H1 (cell line): ENCODE data around the gene IGLL1. TPM values are rescaled to one million over a fixed set of nuclear protein-coding genes. Genes with fewer than 3 reads are reported as not detected.

Source experiments
- CTCF ChIA-PET: fragments of 300-600 bp; sonication (Branson Sonifier 250); formaldehyde crosslinking; loops from one replicate; lab custom pipeline; 2021; ENCODE audit not compliant: partially characterized antibody; lab: Charles Lee
- POLR2A ChIA-PET: fragments of 300-600 bp; sonication (Branson Sonifier 250); formaldehyde crosslinking; loops from one replicate; lab custom pipeline; 2021; ENCODE audit warnings: inconsistent platforms; ENCODE audit not compliant: partially characterized antibody; lab: Charles Lee
- DNase-seq, 2 experiments: peaks; one replicate each; pipeline versions ENCODE4 v3.0.0 to v3.0.0-alpha.2; 2010 to 2022; ENCODE audit warnings: low spot score in 2 of 2, low read depth in 1 of 2, mixed read lengths in 1 of 2
- FAIRE-seq: peaks from 2 replicates; lab custom pipeline; 2011; peaks lifted over from hg19 to GRCh38; lab: Jason Lieb, UNC
- H2AFZ ChIP-seq: 2 replicates; pipeline ENCODE4 v1.8.1; 2012; ENCODE audit warnings: low read length, inconsistent platforms
- H2AK5ac ChIP-seq: 2 replicates; pipeline ENCODE4 v1.6.1; 2013; ENCODE audit warnings: low read depth, low read length
- H2BK120ac ChIP-seq: replicated peaks from 2 replicates; pipeline ENCODE3; 2013; ENCODE audit warnings: low read depth, low read length, inconsistent platforms
- H2BK12ac ChIP-seq: 2 replicates; pipeline ENCODE4 v1.6.1; 2013; ENCODE audit warnings: low read depth, low read length
- H2BK15ac ChIP-seq: 2 replicates; pipeline ENCODE4 v1.6.1; 2013; ENCODE audit warnings: low read length
- H2BK20ac ChIP-seq: 2 replicates; pipeline ENCODE4 v1.6.1; 2013; ENCODE audit warnings: low read length
- H2BK5ac ChIP-seq: 2 replicates; pipeline ENCODE4 v1.6.1; 2013; ENCODE audit warnings: low read depth, low read length
- H3K14ac ChIP-seq: 2 replicates; pipeline ENCODE4 v1.6.1; 2013; ENCODE audit warnings: inconsistent platforms; ENCODE audit not compliant: insufficient read length
- H3K18ac ChIP-seq: 2 replicates; pipeline ENCODE4 v1.6.1; 2013; ENCODE audit warnings: low read length; ENCODE audit errors: extremely low read depth
- H3K23ac ChIP-seq: 2 replicates; pipeline ENCODE4 v1.6.1; 2013; ENCODE audit warnings: inconsistent platforms; ENCODE audit not compliant: insufficient read length
- H3K23me2 ChIP-seq: 2 replicates; pipeline ENCODE4 v1.6.1; 2013; ENCODE audit warnings: low read depth, low read length
- H3K27ac ChIP-seq: 2 replicates; pipeline ENCODE4 v1.6.1; 2011; ENCODE audit warnings: low read depth, low read length, inconsistent platforms
- H3K27me3 ChIP-seq, 4 experiments: replicated peaks in 1 of 4; 1 replicate in 1 of 4; 2 replicates in 3 of 4; pipeline versions ENCODE4 v1.6.1 to v1.8.1; 2011 to 2013; ENCODE audit warnings: low read length in 3 of 4, mild to moderate bottlenecking in 3 of 4, inconsistent platforms in 2 of 4, mixed read lengths in 2 of 4, moderate library complexity in 1 of 4; ENCODE audit not compliant: control insufficient read depth in 3 of 4, insufficient read depth in 3 of 4; ENCODE audit errors: extremely low read depth in 1 of 4
- H3K36me3 ChIP-seq, 4 experiments: 2 replicates each; pipeline versions ENCODE4 v1.6.1 to v1.8.1; 2011 to 2013; ENCODE audit warnings: mild to moderate bottlenecking in 4 of 4, low read length in 3 of 4, moderate library complexity in 2 of 4, control low read depth in 1 of 4, inconsistent platforms in 1 of 4; ENCODE audit not compliant: insufficient read depth in 4 of 4, control insufficient read depth in 2 of 4
- H3K4ac ChIP-seq: replicated peaks from 2 replicates; pipeline ENCODE3; 2013; ENCODE audit warnings: low read length, low read depth, mixed read lengths, inconsistent platforms; ENCODE audit not compliant: insufficient read length
- H3K4me1 ChIP-seq, 4 experiments: replicated peaks in 1 of 4; 1 replicate in 1 of 4; 2 replicates in 3 of 4; pipeline versions ENCODE4 v1.6.1 to v1.8.1; 2011 to 2013; ENCODE audit warnings: low read length in 3 of 4, inconsistent platforms in 2 of 4, mixed read lengths in 1 of 4; ENCODE audit not compliant: insufficient read depth in 4 of 4, control insufficient read depth in 3 of 4
- H3K4me2 ChIP-seq, 2 experiments: 2 replicates each; pipeline versions ENCODE4 v1.6.1 to v1.8.1; 2011 to 2013; ENCODE audit warnings: low read depth in 2 of 2, low read length in 2 of 2, control low read depth in 1 of 2, inconsistent platforms in 1 of 2, mild to moderate bottlenecking in 1 of 2; ENCODE audit not compliant: insufficient read depth in 1 of 2
- H3K4me3 ChIP-seq, 4 experiments: fragments of 200-600, 300-600 bp in 1 of 4; sonication (generic), shearing (Covaris generic), sonication (Bioruptor Twin) in 1 of 4; 2 replicates each; pipeline versions ENCODE4 v1.5.1 to v1.8.1; 2011 to 2016; ENCODE audit warnings: low read length in 4 of 4, low read depth in 3 of 4, control low read depth in 2 of 4, inconsistent platforms in 2 of 4, mild to moderate bottlenecking in 2 of 4, mixed read lengths in 1 of 4, moderate library complexity in 1 of 4; ENCODE audit not compliant: insufficient read depth in 2 of 4; ENCODE audit errors: extremely low read depth in 1 of 4
- H3K56ac ChIP-seq: replicated peaks from 2 replicates; pipeline ENCODE3; 2013; ENCODE audit warnings: low read depth, mild to moderate bottlenecking, mixed read lengths, low read length, inconsistent platforms; ENCODE audit not compliant: insufficient read length
- H3K79me1 ChIP-seq: 2 replicates; pipeline ENCODE4 v1.6.1; 2013; ENCODE audit warnings: low read depth, low read length, control low read depth
- H3K79me2 ChIP-seq, 2 experiments: 2 replicates each; pipeline versions ENCODE4 v1.6.1 to v1.8.1; 2012 to 2013; ENCODE audit warnings: low read length in 2 of 2, mild to moderate bottlenecking in 2 of 2, inconsistent platforms in 1 of 2; ENCODE audit not compliant: insufficient read depth in 2 of 2, control insufficient read depth in 1 of 2
- H3K9ac ChIP-seq, 4 experiments: replicated peaks in 1 of 4; 1 replicate in 1 of 4; 2 replicates in 3 of 4; pipeline versions ENCODE4 v1.6.1 to v1.8.1; 2011 to 2013; ENCODE audit warnings: low read depth in 3 of 4, low read length in 3 of 4, control low read depth in 2 of 4, mild to moderate bottlenecking in 2 of 4, moderate library complexity in 2 of 4, inconsistent platforms in 1 of 4; ENCODE audit errors: extremely low read depth in 1 of 4
- H3K9me3 ChIP-seq, 2 experiments: 2 replicates each; pipeline versions ENCODE4 v1.6.1 to v1.8.1; 2012 to 2013; ENCODE audit warnings: mild to moderate bottlenecking in 2 of 2, moderate library complexity in 2 of 2, control low read depth in 1 of 2, inconsistent platforms in 1 of 2, low read depth in 1 of 2, low read length in 1 of 2, mixed read lengths in 1 of 2; ENCODE audit not compliant: insufficient read depth in 2 of 2
- H4K20me1 ChIP-seq, 2 experiments: replicated peaks in 1 of 2; 2 replicates each; pipeline versions ENCODE3 to v1.8.1; 2011 to 2013; ENCODE audit warnings: inconsistent platforms in 2 of 2, low read length in 2 of 2, mild to moderate bottlenecking in 1 of 2; ENCODE audit not compliant: insufficient read depth in 2 of 2, control insufficient read depth in 1 of 2
- H4K5ac ChIP-seq: 2 replicates; pipeline ENCODE4 v1.6.1; 2013; ENCODE audit warnings: low read length, low read depth, mixed read lengths, inconsistent platforms; ENCODE audit not compliant: insufficient read length
- H4K8ac ChIP-seq: 2 replicates; pipeline ENCODE4 v1.8.0; 2013; ENCODE audit warnings: mild to moderate bottlenecking, moderate library complexity, low read length, inconsistent platforms; ENCODE audit not compliant: insufficient read depth; ENCODE audit errors: extremely low read depth
- H4K91ac ChIP-seq: replicated peaks from 2 replicates; pipeline ENCODE3; 2013; ENCODE audit warnings: low read length, mixed read lengths, inconsistent platforms; ENCODE audit not compliant: insufficient read length
- HDAC2 ChIP-seq, 2 experiments: fragments of 300-600 bp in 1 of 2; sonication (generic) in 1 of 2; IDR thresholded peaks; 2 replicates each; pipeline ENCODE4 v1.6.1; 2011 to 2012; ENCODE audit warnings: low read depth in 2 of 2, low read length in 2 of 2, mild to moderate bottlenecking in 2 of 2, moderate library complexity in 2 of 2, borderline replicate concordance in 1 of 2, inconsistent platforms in 1 of 2
- WGBS, 2 experiments: shearing (Covaris generic) in 1 of 2; methylation state at CpG; one replicate each; pipeline versions ENCODE4 v1.1.6 to v1.1.7; 2013 to 2015; ENCODE audit warnings: low lambda C conversion rate in 2 of 2, mixed read lengths in 2 of 2, inconsistent platforms in 1 of 2, low coverage in 1 of 2, missing lambda C conversion rate in 1 of 2; ENCODE audit not compliant: insufficient replicate concordance in 2 of 2, insufficient coverage in 1 of 2, insufficient read length in 1 of 2; ENCODE audit errors: extremely low coverage in 1 of 2, missing lambda C conversion rate in 1 of 2; 5-methylcytosine and 5-hydroxymethylcytosine counted together
- polyA plus RNA-seq, 7 experiments: library from polyadenylated mRNA; depleted of rRNA in 3 of 7; stranded (reverse) in 5 of 7; unstranded in 2 of 7; fragments of >200 nt in 5 of 7; fragments of 200-250 nt in 2 of 7; gene quantifications; 1 replicate in 5 of 7; 2 replicates in 1 of 7; 4 replicates in 1 of 7; pipeline versions ENCODE4 v1.2.1 to v1.2.3, GENCODE V29; 2011 to 2013; ENCODE audit warnings: missing spikeins in 2 of 7, mixed read lengths in 2 of 7
- total RNA-seq: library from RNA; stranded (reverse); fragmentation: NEBNext Ultra II Directional; extraction: Animal tissue kit (Norgen Biotek cat#: 25700); gene quantifications from 2 replicates; pipeline ENCODE4 v1.2.1, GENCODE V29; 2021

The IGLL1 gene
- total and polyA plus RNA-seq, 2 of the 8 experiments (the other 6 are each of a cell fraction or from before 2014, with no cell fraction given) = not detected

DNA sequence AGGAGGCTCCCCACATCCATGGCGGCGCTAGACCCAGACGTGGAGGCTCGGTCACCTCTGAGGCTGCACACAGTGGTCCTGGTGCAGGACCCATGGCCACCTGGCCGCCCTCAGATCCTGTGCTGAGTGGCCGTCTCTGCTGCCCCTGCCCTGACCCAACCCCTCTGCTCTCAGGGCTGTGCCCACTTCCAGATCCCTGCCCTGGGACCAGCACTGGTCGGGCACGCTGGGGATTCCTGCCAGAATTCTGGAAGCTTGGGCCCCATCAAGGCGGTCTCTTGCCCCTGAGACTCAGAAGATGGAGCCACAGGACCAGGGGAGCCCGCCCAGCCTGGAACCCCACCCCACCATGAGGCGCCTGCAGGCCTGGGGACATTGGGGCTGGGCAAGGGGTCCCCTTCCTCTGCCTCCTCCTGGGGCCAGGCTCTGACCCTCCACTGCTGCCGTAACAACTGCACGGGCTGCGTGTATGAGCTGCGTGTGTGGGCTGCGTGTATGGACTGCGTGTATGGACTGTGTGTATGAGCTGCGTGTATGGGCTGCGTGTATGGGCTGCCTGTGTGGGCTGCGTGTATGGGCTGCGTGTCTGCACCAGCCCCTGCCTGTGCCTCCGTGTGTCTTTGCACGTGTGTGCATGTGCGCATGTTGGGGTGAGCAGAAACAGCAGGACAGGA is 48.7 kb downstream of the IGLL1 start:
- Histone ChIP-seq H4K91ac (peak overlapping the region; percentile 97), H4K5ac (peak overlapping the region; percentile 53), H2BK5ac (peak overlapping the region; percentile 92), H3K56ac (no peak overlapping the region), H2BK12ac (peak overlapping the region; percentile 99; the same call in 1 of the 2 replicates), H3K36me3 (no peaks in the 10 kb centered on the region), H2BK15ac (peak overlapping the region; percentile 94), H4K8ac (0 out of 2 replicates have a peak overlapping the region, but pooled peaks have one; percentile 32), H3K79me1 (no peaks in the 10 kb centered on the region), H3K4me1 (peaks cover 5 to 42% (median 31%) of the 10 kb centered on the region in 4 experiments), H3K79me2 (no peaks in the 10 kb centered on the region), H3K14ac (no peak overlapping the region), H3K4ac (peak overlapping the region; percentile 69), H3K23me2 (peaks cover 3% of the 10 kb centered on the region; the same call in 1 of the 2 replicates), H3K4me2 (no peak overlapping the region), H4K20me1 (no peaks in the 10 kb centered on the region), H2BK20ac (peak overlapping the region; percentile 97; the same call in 1 of the 2 replicates), H3K4me3 (no peak overlapping the region), H3K9ac (no peak overlapping the region; a peak in 1 of 7 replicates), H2AK5ac (peak overlapping the region; percentile 82; the same call in 1 of the 2 replicates), H2BK120ac (peak overlapping the region; percentile 72), H3K18ac (peak overlapping the region; percentile 62), H2AFZ (no peak overlapping the region), H3K9me3 (no peaks in the 10 kb centered on the region), H3K27ac (no peak overlapping the region), H3K23ac (peak overlapping the region; percentile 12), H3K27me3 (peaks cover 0 to 9% (median 5%) of the 10 kb centered on the region in 4 experiments; a peak in 3 of 7 replicates)
- WGBS, 2 experiments = 87% methylated on average over 23 of the region's 24 CpGs; no CpG with 5 or more reads in 1 of the 2 experiments
- DNase-seq = no peak
- no peak for FAIRE-seq
- no peak for TF ChIP-seq HDAC2 (IDR thresholded peaks at IDR 0.05; ENCODE audit: borderline replicate concordance in 1 of 2, low read depth in 2 of 2, low read length in 2 of 2)
- ChIA-PET POLR2A (no interaction called here), CTCF (no interaction called here)
